ENCODE results near the gene MIPOL1. TPM values are rescaled to one million over a fixed set of nuclear protein-coding genes. Genes with fewer than 3 reads are reported as not detected.

Gene MIPOL1
- total and polyA plus RNA-seq, 8 donors = 2.4 to 9.0 (median 6.4) TPM

GRCh38 chr14:37263656-37264236, 66.0 kb downstream of the MIPOL1 start:
- H3K9me3 ChIP-seq = no peaks in the 10 kb centered on the region
- no peaks in the 10 kb centered on the region for H3K4me1 ChIP-seq
- no peak overlapping the region for H3K27ac ChIP-seq
- no peaks in the 10 kb centered on the region for H3K27me3 ChIP-seq
- DNase-seq (no peak), FAIRE-seq (no peak), ATAC-seq (no peak)
- no peaks in the 10 kb centered on the region for H3K36me3 ChIP-seq
- no peak overlapping the region for H3K4me3 ChIP-seq
- intact Hi-C loops (cut with DNase I) = no loop called here
- no peak for TF ChIP-seq CTCF (IDR thresholded peaks at IDR 0.05)
- WGBS, 2 donors = 62 to 68% methylated on average over 3 of the region's 3 CpGs

GRCh38 chr14:37268788-37269187, 71.1 kb downstream of the MIPOL1 start:
- Histone ChIP-seq H3K36me3 (no peaks in the 10 kb centered on the region), H3K27me3 (no peaks in the 10 kb centered on the region), H3K4me1 (no peaks in the 10 kb centered on the region), H3K4me3 (no peak overlapping the region), H3K9me3 (no peaks in the 10 kb centered on the region), H3K27ac (no peak overlapping the region)
- DNase-seq (no peak), ATAC-seq (no peak), FAIRE-seq (no peak)
- no peak for TF ChIP-seq CTCF (IDR thresholded peaks at IDR 0.05)
- intact Hi-C loops (cut with DNase I) = no loop called here

- Histone ChIP-seq H3K36me3 (no peaks in the 10 kb centered on the region), H3K27ac (no peak overlapping the region), H3K27me3 (no peaks in the 10 kb centered on the region), H3K4me3 (no peak overlapping the region), H3K4me1 (no peaks in the 10 kb centered on the region), H3K9me3 (no peaks in the 10 kb centered on the region)
- intact Hi-C loops (cut with DNase I) = no loop called here
- WGBS, 2 donors = 64 to 67% methylated on average over 3 of the region's 3 CpGs
- TF ChIP-seq CTCF (IDR thresholded peaks at IDR 0.05) = no peak
- FAIRE-seq = no peak
- no peak for ATAC-seq
- no peak for DNase-seq
These were observed 72.9 kb downstream of the MIPOL1 start for GRCh38 chr14:37270629-37271028.

- no peak for TF ChIP-seq CTCF (IDR thresholded peaks at IDR 0.05)
- no peaks in the 10 kb centered on the region for H3K9me3 ChIP-seq
- 97% methylated on average over 2 of the region's 2 CpGs for WGBS, 2 donors
- DNase-seq (no peak), FAIRE-seq (no peak), ATAC-seq (no peak)
- H3K27me3 ChIP-seq = no peaks in the 10 kb centered on the region
- H3K27ac ChIP-seq = no peak overlapping the region
- H3K36me3 ChIP-seq = no peaks in the 10 kb centered on the region
- intact Hi-C loops (cut with DNase I) = no loop called here
- no peak overlapping the region for H3K4me3 ChIP-seq
- no peaks in the 10 kb centered on the region for H3K4me1 ChIP-seq
These were observed 74.8 kb downstream of the MIPOL1 start for GRCh38 chr14:37272569-37272968.

- DNase-seq (no peak), ATAC-seq (no peak), FAIRE-seq (no peak)
- 92% methylated on average over 1 of the region's 1 CpG for WGBS, 2 donors
- Histone ChIP-seq H3K4me3 (no peak overlapping the region), H3K36me3 (no peaks in the 10 kb centered on the region), H3K4me1 (no peaks in the 10 kb centered on the region), H3K27ac (no peak overlapping the region), H3K27me3 (no peaks in the 10 kb centered on the region), H3K9me3 (no peaks in the 10 kb centered on the region)
- TF ChIP-seq CTCF (IDR thresholded peaks at IDR 0.05) = no peak
- intact Hi-C loops (cut with DNase I) = no loop called here
These were observed 76.9 kb downstream of the MIPOL1 start for GRCh38 chr14:37274652-37275051.
